ENCODE data around the gene EXOSC10.

EXOSC10 gene

DNA sequence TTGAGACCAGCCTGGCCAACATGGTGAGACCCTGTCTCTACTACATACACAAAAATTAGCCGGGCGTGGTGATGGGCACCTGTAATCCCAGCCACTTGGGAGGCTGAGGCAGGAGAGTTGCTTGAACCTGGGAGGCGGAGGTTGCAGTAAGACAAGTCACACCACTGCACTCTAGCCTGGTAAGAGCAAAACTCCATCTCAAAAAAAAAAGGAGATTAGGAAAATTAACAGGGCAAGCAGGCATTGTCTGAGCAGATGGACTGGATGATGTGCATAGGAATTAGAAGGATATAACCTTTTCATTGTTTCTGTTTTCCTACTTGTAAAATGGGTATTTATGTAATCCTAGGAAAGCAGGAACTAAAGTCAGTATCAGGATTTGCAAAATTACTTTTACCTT lies 71.7 kb downstream of the EXOSC10 start:
- Histone ChIP-seq H4K8ac (ENCODE audit: low read depth, low read length) (no peak overlapping the region), H2BK12ac (ENCODE audit: low read length) (no peak overlapping the region), H4K91ac (ENCODE audit: low read depth, low read length, poor library complexity) (no peak overlapping the region), H3K4ac (ENCODE audit: low read length) (no peak overlapping the region), H2BK120ac (ENCODE audit: low read depth, low read length) (no peak overlapping the region), H3K36me3 (replicated peaks in 1 of 2; ENCODE audit: control insufficient read depth in 2 of 2, insufficient read depth in 2 of 2, low read length in 2 of 2) (peaks cover 12 to 73% of the 10 kb centered on the region in 2 donors), H3K9me3 (replicated peaks in 1 of 2; ENCODE audit: control insufficient read depth in 2 of 2, insufficient read depth in 1 of 2, low read depth in 1 of 2, low read length in 2 of 2) (no peaks in the 10 kb centered on the region), H3K18ac (ENCODE audit: low read length) (no peak overlapping the region), H2BK5ac (ENCODE audit: low read length) (no peak overlapping the region), H3K14ac (ENCODE audit: low read length) (no peak overlapping the region), H3K9ac (ENCODE audit: low read depth, low read length, poor library complexity) (no peak overlapping the region), H3K23ac (ENCODE audit: low read depth, low read length, poor library complexity) (no peak overlapping the region), H3K27me3 (ENCODE audit: control insufficient read depth in 3 of 3, insufficient read depth in 3 of 3, low read depth in 1 of 3, low read length in 3 of 3) (no peaks in the 10 kb centered on the region), H3K79me1 (ENCODE audit: low read depth, low read length) (peaks cover 3% of the 10 kb centered on the region), H2BK15ac (ENCODE audit: low read length) (no peak overlapping the region), H3K27ac (replicated peaks; ENCODE audit: low read length) (no peak overlapping the region), H3K4me3 (ENCODE audit: low read length in 2 of 2) (no peak overlapping the region), H2AK5ac (ENCODE audit: low read depth, low read length) (no peak overlapping the region), H3K4me2 (ENCODE audit: insufficient read depth, low read length, poor library complexity, severe bottlenecking) (no peak overlapping the region), H3K4me1 (ENCODE audit: control insufficient read depth in 2 of 2, insufficient read depth in 1 of 2, low read depth in 1 of 2, low read length in 2 of 2) (no peaks in the 10 kb centered on the region), H2AFZ (ENCODE audit: low read length) (no peak overlapping the region)
- no CpG with 5 or more reads among the region's 3 CpGs for WGBS, 2 donors (ENCODE audit: extremely low coverage in 2 of 2, insufficient read length in 2 of 2, insufficient replicate concordance in 1 of 2)
- no peak for DNase-seq (ENCODE audit: low spot score)

DNA sequence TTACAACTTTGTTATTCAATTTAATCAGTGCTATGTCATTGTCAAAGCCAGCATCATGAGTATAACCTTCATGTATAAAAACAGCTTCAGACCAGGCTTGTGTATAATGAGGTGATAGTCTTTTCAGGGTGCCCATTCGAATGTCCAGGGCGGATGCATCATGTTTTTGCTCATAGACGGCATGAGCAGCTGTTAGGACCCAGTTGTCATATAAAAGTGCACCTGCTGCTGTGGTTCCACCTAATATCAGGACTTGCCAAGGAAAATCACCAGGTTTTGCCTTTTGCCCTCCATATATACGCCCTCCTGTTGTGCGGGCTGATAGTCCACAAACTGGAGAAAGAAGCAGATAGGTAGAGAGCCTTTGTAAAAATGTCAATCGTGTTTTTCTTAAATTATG lies 72.4 kb downstream of the EXOSC10 start:
- Histone ChIP-seq H3K4me2 (ENCODE audit: insufficient read depth, low read length, poor library complexity, severe bottlenecking) (no peak overlapping the region), H4K8ac (ENCODE audit: low read depth, low read length) (no peak overlapping the region), H2BK5ac (ENCODE audit: low read length) (no peak overlapping the region), H2AK5ac (ENCODE audit: low read depth, low read length) (no peak overlapping the region), H2AFZ (ENCODE audit: low read length) (no peak overlapping the region), H3K27me3 (ENCODE audit: control insufficient read depth in 3 of 3, insufficient read depth in 3 of 3, low read depth in 1 of 3, low read length in 3 of 3) (no peaks in the 10 kb centered on the region), H3K4me3 (ENCODE audit: low read length in 2 of 2) (no peak overlapping the region), H3K9me3 (replicated peaks in 1 of 2; ENCODE audit: control insufficient read depth in 2 of 2, insufficient read depth in 1 of 2, low read depth in 1 of 2, low read length in 2 of 2) (no peaks in the 10 kb centered on the region), H4K91ac (ENCODE audit: low read depth, low read length, poor library complexity) (no peak overlapping the region), H3K4ac (ENCODE audit: low read length) (no peak overlapping the region), H3K27ac (replicated peaks; ENCODE audit: low read length) (no peak overlapping the region), H3K9ac (ENCODE audit: low read depth, low read length, poor library complexity) (no peak overlapping the region), H3K36me3 (replicated peaks in 1 of 2; ENCODE audit: control insufficient read depth in 2 of 2, insufficient read depth in 2 of 2, low read length in 2 of 2) (peaks cover 13 to 79% of the 10 kb centered on the region in 2 donors), H3K18ac (ENCODE audit: low read length) (no peak overlapping the region), H3K4me1 (ENCODE audit: control insufficient read depth in 2 of 2, insufficient read depth in 1 of 2, low read depth in 1 of 2, low read length in 2 of 2) (no peaks in the 10 kb centered on the region), H3K23ac (ENCODE audit: low read depth, low read length, poor library complexity) (no peak overlapping the region), H2BK12ac (ENCODE audit: low read length) (no peak overlapping the region), H2BK15ac (ENCODE audit: low read length) (no peak overlapping the region), H3K79me1 (ENCODE audit: low read depth, low read length) (peaks cover 3% of the 10 kb centered on the region), H2BK120ac (ENCODE audit: low read depth, low read length) (no peak overlapping the region), H3K14ac (ENCODE audit: low read length) (no peak overlapping the region)
- WGBS, 2 donors (ENCODE audit: extremely low coverage in 2 of 2, insufficient read length in 2 of 2, insufficient replicate concordance in 1 of 2), result no CpG with 5 or more reads among the region's 6 CpGs
- no peak for DNase-seq (ENCODE audit: low spot score)

DNA sequence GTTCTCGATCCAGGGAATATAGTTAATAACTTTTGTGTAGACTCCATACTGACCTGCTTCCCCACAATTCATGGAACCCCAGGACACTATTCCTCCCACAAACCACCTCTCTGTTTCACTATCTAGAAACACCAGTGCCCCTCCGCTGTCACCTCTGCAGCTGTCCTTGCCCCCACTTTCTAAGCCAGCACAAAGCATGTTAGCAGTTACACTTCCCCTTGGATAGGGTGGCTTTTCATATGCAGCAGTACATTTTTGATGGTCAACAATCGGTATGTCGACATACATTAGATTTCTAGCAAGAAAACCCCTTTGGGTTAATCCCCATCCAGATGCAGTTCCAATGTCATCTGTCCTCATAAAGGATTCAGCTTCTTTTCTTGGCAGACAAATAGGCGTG lies 72.8 kb downstream of the EXOSC10 start:
- Histone ChIP-seq H2BK15ac (ENCODE audit: low read length) (no peak overlapping the region), H2BK5ac (ENCODE audit: low read length) (no peak overlapping the region), H3K14ac (ENCODE audit: low read length) (no peak overlapping the region), H4K8ac (ENCODE audit: low read depth, low read length) (no peak overlapping the region), H3K4me2 (ENCODE audit: insufficient read depth, low read length, poor library complexity, severe bottlenecking) (no peak overlapping the region), H2AK5ac (ENCODE audit: low read depth, low read length) (no peak overlapping the region), H3K79me1 (ENCODE audit: low read depth, low read length) (peaks cover 3% of the 10 kb centered on the region), H3K27ac (replicated peaks; ENCODE audit: low read length) (no peak overlapping the region), H3K18ac (ENCODE audit: low read length) (no peak overlapping the region), H3K9ac (ENCODE audit: low read depth, low read length, poor library complexity) (no peak overlapping the region), H3K27me3 (ENCODE audit: control insufficient read depth in 3 of 3, insufficient read depth in 3 of 3, low read depth in 1 of 3, low read length in 3 of 3) (no peaks in the 10 kb centered on the region), H3K23ac (ENCODE audit: low read depth, low read length, poor library complexity) (no peak overlapping the region), H3K4ac (ENCODE audit: low read length) (no peak overlapping the region), H3K9me3 (replicated peaks in 1 of 2; ENCODE audit: control insufficient read depth in 2 of 2, insufficient read depth in 1 of 2, low read depth in 1 of 2, low read length in 2 of 2) (no peaks in the 10 kb centered on the region), H4K91ac (ENCODE audit: low read depth, low read length, poor library complexity) (no peak overlapping the region), H3K4me3 (ENCODE audit: low read length in 2 of 2) (no peak overlapping the region), H3K36me3 (replicated peaks in 1 of 2; ENCODE audit: control insufficient read depth in 2 of 2, insufficient read depth in 2 of 2, low read length in 2 of 2) (peaks cover 17 to 84% of the 10 kb centered on the region in 2 donors), H2BK120ac (ENCODE audit: low read depth, low read length) (no peak overlapping the region), H3K4me1 (ENCODE audit: control insufficient read depth in 2 of 2, insufficient read depth in 1 of 2, low read depth in 1 of 2, low read length in 2 of 2) (no peaks in the 10 kb centered on the region), H2AFZ (ENCODE audit: low read length) (no peak overlapping the region), H2BK12ac (ENCODE audit: low read length) (no peak overlapping the region)
- DNase-seq (ENCODE audit: low spot score), result no peak
- WGBS, 2 donors (ENCODE audit: extremely low coverage in 2 of 2, insufficient read length in 2 of 2, insufficient replicate concordance in 1 of 2), result no CpG with 5 or more reads among the region's 5 CpGs

DNA sequence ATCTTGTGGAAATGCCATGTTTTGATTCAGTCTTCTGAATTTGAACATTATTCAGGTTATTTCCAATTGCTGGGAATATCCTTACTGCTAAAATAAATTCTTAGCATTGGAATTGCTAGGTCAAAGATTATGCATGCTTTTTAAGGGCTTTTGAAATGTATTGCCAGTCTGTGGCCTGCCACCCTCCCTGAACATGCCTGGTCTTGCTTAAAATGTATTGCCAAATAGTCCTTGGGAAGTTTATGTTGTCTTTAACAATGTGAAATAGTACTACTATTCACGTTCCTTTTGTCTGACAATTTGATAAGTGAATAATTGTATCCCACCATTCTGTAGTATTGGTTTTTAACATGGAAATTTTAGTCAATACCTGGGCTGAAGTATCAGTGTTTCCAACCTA lies 73.6 kb downstream of the EXOSC10 start:
- Histone ChIP-seq H2BK12ac (ENCODE audit: low read length) (no peak overlapping the region), H2AFZ (ENCODE audit: low read length) (no peak overlapping the region), H2BK15ac (ENCODE audit: low read length) (no peak overlapping the region), H3K14ac (ENCODE audit: low read length) (no peak overlapping the region), H4K8ac (ENCODE audit: low read depth, low read length) (no peak overlapping the region), H3K9ac (ENCODE audit: low read depth, low read length, poor library complexity) (no peak overlapping the region), H3K9me3 (replicated peaks in 1 of 2; ENCODE audit: control insufficient read depth in 2 of 2, insufficient read depth in 1 of 2, low read depth in 1 of 2, low read length in 2 of 2) (no peaks in the 10 kb centered on the region), H4K91ac (ENCODE audit: low read depth, low read length, poor library complexity) (no peak overlapping the region), H3K27me3 (ENCODE audit: control insufficient read depth in 3 of 3, insufficient read depth in 3 of 3, low read depth in 1 of 3, low read length in 3 of 3) (no peaks in the 10 kb centered on the region), H3K18ac (ENCODE audit: low read length) (no peak overlapping the region), H3K79me1 (ENCODE audit: low read depth, low read length) (peaks cover 3% of the 10 kb centered on the region), H3K4ac (ENCODE audit: low read length) (no peak overlapping the region), H2BK120ac (ENCODE audit: low read depth, low read length) (no peak overlapping the region), H3K27ac (replicated peaks; ENCODE audit: low read length) (no peak overlapping the region), H3K36me3 (replicated peaks in 1 of 2; ENCODE audit: control insufficient read depth in 2 of 2, insufficient read depth in 2 of 2, low read length in 2 of 2) (peaks cover 23 to 92% of the 10 kb centered on the region in 2 donors), H3K4me3 (ENCODE audit: low read length in 2 of 2) (no peak overlapping the region), H2AK5ac (ENCODE audit: low read depth, low read length) (no peak overlapping the region), H3K4me2 (ENCODE audit: insufficient read depth, low read length, poor library complexity, severe bottlenecking) (no peak overlapping the region), H3K4me1 (ENCODE audit: control insufficient read depth in 2 of 2, insufficient read depth in 1 of 2, low read depth in 1 of 2, low read length in 2 of 2) (no peaks in the 10 kb centered on the region), H2BK5ac (ENCODE audit: low read length) (no peak overlapping the region), H3K23ac (ENCODE audit: low read depth, low read length, poor library complexity) (no peak overlapping the region)
- no peak for DNase-seq (ENCODE audit: low spot score)
- WGBS, 2 donors (ENCODE audit: extremely low coverage in 2 of 2, insufficient read length in 2 of 2, insufficient replicate concordance in 1 of 2), result no CpG with 5 or more reads among the region's 1 CpG
